Thyroid gland (tissue), 4 donors: ENCODE data around the gene SNX8. TPM values are rescaled to one million over a fixed set of nuclear protein-coding genes. Genes with fewer than 3 reads are reported as not detected.

Experiments
- DNase-seq, 2 donors: peaks; one replicate each; pipeline ENCODE4 v3.0.0-alpha.2; 2019
- H3K27ac ChIP-seq, 3 donors: fragments of 200-600 bp; sonication (generic); 1 replicate in 2 of 3; 2 replicates in 1 of 3; pipeline ENCODE4 v1.5.1; 2016 to 2019; ENCODE audit warnings: mild to moderate bottlenecking in 1 of 3, moderate library complexity in 1 of 3
- H3K27me3 ChIP-seq: fragments of 200-600 bp; sonication (generic); one replicate; pipeline ENCODE4 v1.5.1; 2019
- H3K36me3 ChIP-seq, 2 donors: fragments of 200-600 bp; sonication (generic); one replicate each; pipeline ENCODE4 v1.5.1; 2016 to 2019
- H3K4me1 ChIP-seq, 2 donors: fragments of 200-600 bp; sonication (generic); one replicate each; pipeline ENCODE4 v1.5.1; 2017 to 2019
- H3K4me3 ChIP-seq, 3 donors: fragments of 200-600 bp; sonication (generic); replicated peaks in 1 of 3; 1 replicate in 2 of 3; 2 replicates in 1 of 3; pipeline ENCODE4 v1.5.1; 2016; ENCODE audit warnings: mild to moderate bottlenecking in 1 of 3
- H3K9me3 ChIP-seq: fragments of 200-600 bp; sonication (generic); one replicate; pipeline ENCODE4 v1.5.1; 2017
- CTCF ChIP-seq, 6 experiments: fragments of 200-600 bp in 3 of 6; fragments of 450-650 bp in 3 of 6; sonication (generic) in 3 of 6; IDR thresholded peaks; one replicate each; pipeline ENCODE4 v1.5.1; 2016 to 2019; ENCODE audit warnings: antibody characterized with exemption in 6 of 6, mild to moderate bottlenecking in 2 of 6, inconsistent platforms in 1 of 6, moderate library complexity in 1 of 6
- POLR2A ChIP-seq, 2 donors: fragments of 450-650 bp; IDR thresholded peaks; one replicate each; pipeline ENCODE4 v1.6.1; 2017; ENCODE audit warnings: antibody characterized with exemption in 2 of 2, mild to moderate bottlenecking in 2 of 2, moderate library complexity in 1 of 2
- WGBS, 2 donors: methylation state at CpG; one replicate each; pipeline ENCODE4 v1.1.5; 2017; 5-methylcytosine and 5-hydroxymethylcytosine counted together
- intact Hi-C: fragments of 100-400 bp; cut with DNase I; formaldehyde crosslinking; loops from one replicate; pipeline ENCODE4 v1.15.1; 2023
- total RNA-seq, 4 donors: library from RNA; depleted of rRNA; stranded (reverse); fragments of >200 nt; gene quantifications; one replicate each; pipeline ENCODE4 v1.2.3, GENCODE V29; 2016

Gene SNX8
- total RNA-seq, 4 donors from 2014 or later: 12.0 to 40.5 (median 23.4) TPM

- no peak for TF ChIP-seq CTCF (IDR thresholded peaks at IDR 0.05)
- TF ChIP-seq POLR2A (IDR thresholded peaks at IDR 0.05): no peak
- WGBS, 2 donors: 94% methylated on average over 27 to 33 of the region's 33 CpGs
- Histone ChIP-seq H3K36me3 (peaks cover 6 to 8% of the 10 kb centered on the region in 2 donors), H3K4me1 (no peaks in the 10 kb centered on the region), H3K27ac (no peak overlapping the region), H3K27me3 (no peaks in the 10 kb centered on the region), H3K9me3 (no peaks in the 10 kb centered on the region), H3K4me3 (no peak overlapping the region)
- intact Hi-C loops: no loop called here
- DNase-seq: no peak
These were observed 58.8 kb downstream of the SNX8 start for GRCh38 chr7:2255145-2256139.

- H3K4me3 ChIP-seq: no peak overlapping the region
- WGBS, 2 donors: 92 to 100% methylated on average over 8 to 15 of the region's 31 CpGs
- TF ChIP-seq POLR2A (IDR thresholded peaks at IDR 0.05): no peak
- no peak for TF ChIP-seq CTCF (IDR thresholded peaks at IDR 0.05)
- intact Hi-C loops: no loop called here
- H3K27ac ChIP-seq: no peak overlapping the region
- H3K36me3 ChIP-seq: peaks cover 6 to 8% of the 10 kb centered on the region in 2 donors
- H3K27me3 ChIP-seq: no peaks in the 10 kb centered on the region
- DNase-seq: no peak
- no peaks in the 10 kb centered on the region for H3K9me3 ChIP-seq
- H3K4me1 ChIP-seq: no peaks in the 10 kb centered on the region
These were observed 59.7 kb downstream of the SNX8 start for GRCh38 chr7:2254429-2255144.

GRCh38 chr7:2253525-2254244, 60.6 kb downstream of the SNX8 start:
- WGBS, 2 donors: 89 to 91% methylated on average over 23 to 32 of the region's 32 CpGs
- peaks cover 6 to 8% of the 10 kb centered on the region in 2 donors for H3K36me3 ChIP-seq
- H3K4me1 ChIP-seq: no peaks in the 10 kb centered on the region
- H3K4me3 ChIP-seq: no peak overlapping the region
- no peaks in the 10 kb centered on the region for H3K9me3 ChIP-seq
- TF ChIP-seq CTCF (IDR thresholded peaks at IDR 0.05) (no peak), POLR2A (IDR thresholded peaks at IDR 0.05) (no peak)
- no peak overlapping the region for H3K27ac ChIP-seq
- intact Hi-C loops: no loop called here
- no peaks in the 10 kb centered on the region for H3K27me3 ChIP-seq
- no peak for DNase-seq

GRCh38 chr7:2253021-2253420, 61.2 kb downstream of the SNX8 start:
- WGBS, 2 donors: 66 to 88% methylated on average over 7 of the region's 9 CpGs
- Histone ChIP-seq H3K36me3 (peaks cover 6 to 8% of the 10 kb centered on the region in 2 donors), H3K4me3 (no peak overlapping the region), H3K27me3 (no peaks in the 10 kb centered on the region), H3K9me3 (no peaks in the 10 kb centered on the region), H3K4me1 (no peaks in the 10 kb centered on the region), H3K27ac (no peak overlapping the region)
- intact Hi-C loops: no loop called here
- TF ChIP-seq CTCF (IDR thresholded peaks at IDR 0.05) (no peak), POLR2A (IDR thresholded peaks at IDR 0.05) (no peak)
- no peak for DNase-seq
